ENCODE measurements around the gene ENKD1.
A peak's percentile ranks its signal among the peaks of the same experiment; 100 is the strongest.

The ENKD1 gene

DNA sequence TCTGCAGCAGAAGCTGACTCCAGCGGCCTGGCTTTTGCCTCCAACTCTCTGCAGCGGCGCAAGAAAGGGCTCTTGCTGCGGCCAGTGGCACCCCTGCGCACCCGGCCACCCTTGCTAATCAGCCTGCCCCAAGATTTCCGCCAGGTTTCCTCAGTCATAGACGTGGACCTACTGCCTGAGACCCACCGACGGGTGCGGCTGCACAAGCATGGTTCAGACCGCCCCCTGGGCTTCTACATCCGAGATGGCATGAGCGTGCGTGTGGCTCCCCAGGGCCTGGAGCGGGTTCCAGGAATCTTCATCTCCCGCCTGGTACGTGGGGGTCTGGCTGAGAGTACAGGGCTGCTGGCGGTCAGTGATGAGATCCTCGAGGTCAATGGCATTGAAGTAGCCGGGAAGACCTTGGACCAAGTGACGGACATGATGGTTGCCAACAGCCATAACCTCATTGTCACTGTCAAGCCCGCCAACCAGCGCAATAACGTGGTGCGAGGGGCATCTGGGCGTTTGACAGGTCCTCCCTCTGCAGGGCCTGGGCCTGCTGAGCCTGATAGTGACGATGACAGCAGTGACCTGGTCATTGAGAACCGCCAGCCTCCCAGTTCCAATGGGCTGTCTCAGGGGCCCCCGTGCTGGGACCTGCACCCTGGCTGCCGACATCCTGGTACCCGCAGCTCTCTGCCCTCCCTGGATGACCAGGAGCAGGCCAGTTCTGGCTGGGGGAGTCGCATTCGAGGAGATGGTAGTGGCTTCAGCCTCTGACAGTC is 4.5 kb downstream of the ENKD1 start:
- no peak for DNase-seq

DNA sequence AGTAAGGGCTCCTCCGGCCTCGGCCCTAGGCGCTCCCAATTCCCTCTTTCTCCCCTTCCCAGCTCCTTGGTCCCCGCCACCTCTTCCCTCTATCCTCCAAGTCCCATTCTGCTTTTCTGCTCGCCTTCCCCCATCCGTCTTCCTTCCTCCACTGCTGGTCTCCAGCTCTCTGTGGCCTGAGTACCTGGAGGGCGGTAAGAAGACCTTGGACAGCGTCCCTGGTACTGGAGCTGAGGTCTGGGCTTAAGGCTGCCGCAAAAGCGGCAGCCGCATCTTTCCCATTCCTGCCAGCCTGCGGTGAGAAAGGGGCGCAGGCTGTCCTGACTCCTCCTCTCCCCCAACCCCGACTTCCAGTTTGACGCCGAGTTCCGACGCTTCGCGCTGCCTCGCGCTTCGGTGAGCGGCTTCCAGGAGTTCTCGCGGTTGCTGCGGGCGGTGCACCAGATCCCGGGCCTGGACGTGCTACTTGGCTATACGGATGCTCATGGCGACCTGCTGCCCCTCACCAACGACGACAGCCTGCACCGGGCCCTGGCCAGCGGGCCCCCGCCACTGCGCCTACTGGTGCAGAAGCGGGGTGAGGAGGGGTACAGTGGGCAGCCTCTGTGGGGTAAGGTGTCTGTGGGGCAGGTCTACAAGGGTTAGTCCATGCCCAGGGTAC is 5.3 kb downstream of the ENKD1 start:
- peak; percentile 59 for DNase-seq

DNA sequence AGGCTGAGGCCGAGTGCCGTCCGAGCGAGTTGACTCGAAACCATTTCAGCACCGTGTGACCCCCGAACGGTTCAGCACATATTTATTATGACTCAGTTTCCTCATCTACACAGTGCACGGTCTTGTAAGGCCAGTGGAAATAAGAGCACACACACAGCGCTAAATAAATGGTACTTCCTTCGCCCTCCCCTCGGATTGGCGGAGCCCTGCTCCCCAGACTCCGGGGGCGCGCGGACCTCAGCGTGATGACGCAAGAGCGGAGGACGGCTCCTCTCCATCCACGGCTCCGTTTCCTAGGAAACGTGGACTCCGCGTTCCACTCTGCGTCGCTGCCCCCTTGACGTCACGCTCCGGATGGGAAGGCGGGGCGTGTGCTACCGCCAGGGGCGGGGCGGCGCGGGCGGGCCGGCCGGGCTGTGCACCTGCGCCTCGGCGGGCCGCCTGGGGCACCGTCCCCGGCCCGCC is 6.0 kb downstream of the ENKD1 start, which contains the start of gene PARD6A:
TSS of gene PARD6A (plus strand) at position 397 of the 465 bp plus-strand sequence. CDS start 79 bp downstream, outside the sequence.
- peak; percentile 99 for DNase-seq

GRCh38 chr16:67659675-67660563 is 6.6 kb downstream of the ENKD1 start, which contains the start of gene ACD:
Gene ACD (minus strand): TSS chr16:67660260. CDS start chr16:67660220, 40 bp downstream.
- DNase-seq: peak; percentile 93

DNA sequence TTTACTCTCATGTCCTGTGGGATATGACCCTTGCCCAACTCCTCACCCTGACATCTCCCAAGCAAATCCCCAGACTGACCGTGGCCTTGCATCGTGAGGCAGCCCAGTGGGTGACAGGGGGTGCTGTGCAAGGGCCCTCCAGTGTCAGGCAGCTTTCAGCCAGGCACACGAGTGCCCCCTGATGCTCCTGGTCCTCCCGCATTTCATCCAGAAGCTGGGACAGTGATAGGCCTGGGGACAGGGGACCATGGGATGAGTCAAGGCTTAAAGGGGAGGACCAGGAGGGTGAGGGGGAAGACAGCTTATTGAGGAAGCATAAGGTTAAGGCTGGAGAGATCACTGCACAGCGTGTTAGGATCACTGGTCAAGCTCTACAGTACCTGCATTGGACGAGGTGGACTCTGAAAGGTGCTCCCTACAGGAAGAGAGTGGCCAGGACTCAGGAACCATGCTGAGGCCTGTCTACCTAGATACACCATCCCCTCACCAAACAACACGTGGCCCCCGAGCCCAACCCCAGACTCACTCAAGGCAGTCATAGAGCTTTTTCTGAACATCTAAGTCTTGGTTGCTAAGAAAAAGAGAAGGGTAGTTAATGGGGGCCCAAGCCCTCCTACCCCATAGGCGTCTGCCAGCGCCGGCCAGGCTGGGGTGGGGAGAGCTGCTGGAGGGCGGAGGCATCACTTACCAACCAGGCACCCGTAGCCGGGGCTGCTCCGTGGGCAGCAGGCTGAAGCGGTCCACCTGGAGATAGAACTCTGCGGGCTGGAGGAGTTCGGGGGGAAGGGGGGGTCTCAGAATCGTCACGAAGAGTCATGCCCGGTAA is 7.5 kb downstream of the ENKD1 start:
- DNase-seq: peak; percentile 42

DNA sequence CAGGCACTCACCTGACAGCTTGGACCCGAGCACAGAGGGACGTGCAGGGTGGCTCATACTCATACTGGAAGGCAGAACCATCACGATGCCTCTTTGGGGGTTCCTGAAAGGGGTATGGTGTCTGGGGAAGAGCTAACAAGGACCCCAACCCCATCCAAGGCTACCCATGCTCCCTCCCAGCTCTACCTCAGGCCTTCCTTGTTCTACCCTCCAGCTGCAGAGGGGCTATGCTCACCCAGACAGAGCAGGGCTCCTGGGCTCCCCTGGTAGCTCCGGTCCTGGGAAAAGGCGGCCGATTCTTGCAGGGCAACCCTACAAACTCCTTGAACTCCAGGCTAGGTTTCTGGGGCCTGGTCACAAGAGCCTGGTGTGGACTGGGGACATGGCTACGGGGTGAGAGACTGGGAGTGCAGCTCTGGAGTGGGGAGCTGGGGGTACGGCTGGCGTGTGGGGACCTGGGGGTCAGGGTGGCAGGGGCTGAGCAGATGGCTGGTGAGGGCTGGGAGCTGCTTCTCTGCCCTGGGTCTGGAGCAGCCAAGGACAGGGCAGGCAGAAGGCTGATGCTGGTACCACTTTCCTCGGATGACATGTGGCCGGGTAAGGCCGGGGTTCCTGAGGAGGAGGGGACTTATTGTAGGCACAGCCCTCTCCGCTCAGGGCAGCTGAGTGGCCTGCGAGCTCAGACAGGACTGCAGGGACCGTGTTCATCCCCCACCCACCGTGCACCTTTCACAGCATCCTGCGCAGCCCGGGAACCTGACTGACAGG is 8.6 kb downstream of the ENKD1 start:
- no peak for DNase-seq

- no peak for DNase-seq
Observed at GRCh38 chr16:67657017-67657608, 9.4 kb downstream of the ENKD1 start.

- no peak for DNase-seq
Observed at GRCh38 chr16:67656344-67657016, 10.1 kb downstream of the ENKD1 start.

DNA sequence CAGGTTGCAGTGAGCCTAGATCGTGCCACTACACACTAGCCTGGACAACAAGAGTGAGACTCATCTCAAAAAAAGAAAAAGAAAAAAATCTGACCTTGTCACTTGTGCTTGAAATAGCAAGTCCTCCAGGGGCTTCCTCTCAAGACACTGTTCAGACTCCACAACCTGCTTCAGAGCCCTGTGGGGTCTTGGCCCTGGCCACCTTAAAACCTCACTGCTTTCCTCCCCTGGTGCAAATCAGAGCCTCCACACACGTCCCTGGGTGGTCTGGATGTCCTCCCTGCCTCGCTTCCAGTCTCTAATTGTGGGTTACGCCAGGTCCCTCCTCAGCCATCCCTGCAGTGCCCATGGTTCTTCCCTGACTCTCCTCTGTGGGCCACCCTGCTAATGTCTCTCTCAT is 11.2 kb downstream of the ENKD1 start:
- no peak for DNase-seq

DNA sequence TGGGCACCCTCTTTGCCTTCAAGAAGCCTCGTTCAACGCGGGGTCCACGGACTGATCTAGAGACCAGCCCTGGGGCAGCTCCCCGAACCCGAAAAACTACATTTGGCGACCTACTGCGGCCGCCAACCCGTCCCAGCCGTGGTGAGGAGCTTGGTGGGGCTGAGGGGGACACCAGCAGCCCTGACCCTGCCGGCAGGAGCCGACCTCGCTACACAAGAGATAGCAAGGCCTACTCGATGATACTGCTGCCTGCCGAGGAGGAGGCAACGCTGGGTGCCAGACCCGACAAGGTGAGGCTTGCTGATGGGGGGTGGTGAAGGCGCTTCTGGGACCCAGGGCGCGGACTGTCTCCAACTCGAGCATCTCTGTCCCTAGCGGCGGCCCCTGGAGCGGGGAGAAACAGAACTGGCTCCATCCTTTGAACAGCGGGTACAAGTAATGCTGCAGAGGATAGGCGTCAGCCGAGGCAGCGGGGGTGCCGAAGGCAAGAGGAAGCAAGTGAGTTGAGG is 12.1 kb downstream of the ENKD1 start:
- no peak for DNase-seq

DNA sequence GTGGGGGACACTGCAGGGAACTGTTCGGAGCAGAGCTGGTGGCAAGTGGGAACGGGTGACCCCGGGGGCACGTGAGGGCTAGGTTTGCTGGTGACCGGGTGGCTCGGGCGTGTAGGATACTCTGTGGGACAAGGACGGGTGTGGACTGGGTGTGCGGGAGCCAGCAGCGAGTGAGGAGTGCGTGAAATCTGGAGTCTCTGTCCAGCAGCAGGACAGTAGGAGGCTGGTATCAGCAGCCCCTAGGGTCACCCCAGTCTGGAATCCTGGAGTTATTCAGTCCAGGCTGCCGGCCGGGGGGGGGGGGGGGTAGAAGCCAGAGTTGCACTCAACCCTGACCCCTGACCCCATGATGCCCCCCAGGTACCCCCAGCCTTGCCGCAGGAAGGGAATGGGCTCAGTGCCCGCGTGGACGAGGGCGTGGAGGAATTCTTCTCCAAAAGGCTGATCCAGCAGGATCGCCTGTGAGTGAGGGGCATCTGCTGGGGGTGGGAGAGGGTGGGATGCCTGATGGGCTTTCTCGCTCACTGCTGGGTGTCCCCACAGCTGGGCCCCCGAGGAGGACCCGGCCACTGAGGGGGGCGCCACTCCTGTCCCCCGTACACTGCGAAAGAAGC is 12.7 kb downstream of the ENKD1 start:
- DNase-seq: no peak

- no peak for DNase-seq
Observed at GRCh38 chr16:67653128-67653788, 13.3 kb downstream of the ENKD1 start.

GRCh38 chr16:67652578-67653127 is 13.9 kb downstream of the ENKD1 start:
- no peak for DNase-seq

DNA sequence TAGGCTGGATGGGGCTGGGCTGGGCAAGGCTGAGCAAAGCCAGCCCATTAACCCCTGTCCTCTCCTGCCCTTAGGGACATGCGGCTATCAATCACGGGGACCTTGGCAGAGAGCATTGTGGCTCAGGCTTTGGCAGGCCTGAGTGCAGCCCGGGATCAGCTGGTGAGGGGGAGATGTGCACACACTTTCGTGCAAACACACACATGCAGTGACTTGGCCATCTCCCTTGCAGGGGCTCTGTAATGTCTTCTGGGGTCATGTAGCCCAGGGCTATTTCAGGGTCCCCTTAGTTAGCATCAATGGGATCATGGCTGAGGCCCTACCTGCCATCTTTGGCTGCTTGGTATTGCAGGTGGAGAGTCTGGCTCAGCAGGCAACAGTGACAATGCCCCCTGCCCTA is 14.7 kb downstream of the ENKD1 start:
- DNase-seq: no peak

DNA sequence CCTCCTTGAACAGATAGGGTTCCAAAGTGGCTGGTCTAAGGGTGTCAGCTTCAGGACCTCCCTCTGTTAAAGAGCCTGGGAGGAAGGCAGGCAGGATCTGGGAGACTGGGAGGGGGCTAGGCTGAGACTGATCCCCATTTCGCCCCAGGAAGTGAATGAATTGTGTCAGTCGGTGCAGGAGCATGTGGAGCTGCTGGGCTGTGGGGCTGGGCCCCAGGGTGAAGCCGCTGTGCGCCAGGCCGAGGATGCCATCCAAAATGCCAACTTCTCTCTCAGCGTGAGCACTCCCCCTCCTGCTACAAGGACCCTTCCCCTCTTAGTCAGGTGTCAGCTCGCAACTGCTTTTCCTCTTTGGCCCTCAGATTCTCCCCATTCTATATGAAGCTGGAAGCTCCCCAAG is 15.5 kb downstream of the ENKD1 start:
- DNase-seq: no peak

DNA sequence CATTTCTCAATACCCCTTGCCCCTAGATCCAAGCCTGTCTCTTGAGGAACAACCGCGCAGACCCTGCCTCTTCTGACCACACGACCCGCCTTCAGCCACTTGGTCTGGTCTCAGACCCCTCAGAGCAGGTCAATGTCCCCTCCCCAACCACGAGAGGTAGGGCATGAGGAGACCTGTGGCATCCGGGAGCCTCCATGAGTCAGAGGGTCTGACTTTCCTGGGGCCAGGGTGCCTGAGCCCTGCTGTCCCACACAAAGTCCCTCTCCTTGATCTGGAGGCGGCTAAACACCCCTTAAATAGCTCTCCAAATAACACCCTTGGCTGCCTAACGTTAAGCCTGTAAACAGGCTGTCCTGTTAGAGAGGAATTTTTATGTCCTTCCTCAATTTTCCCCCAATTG is 16.5 kb downstream of the ENKD1 start:
- no peak for DNase-seq

- DNase-seq: no peak
Observed at GRCh38 chr16:67649494-67649931, 17.0 kb downstream of the ENKD1 start.

DNA sequence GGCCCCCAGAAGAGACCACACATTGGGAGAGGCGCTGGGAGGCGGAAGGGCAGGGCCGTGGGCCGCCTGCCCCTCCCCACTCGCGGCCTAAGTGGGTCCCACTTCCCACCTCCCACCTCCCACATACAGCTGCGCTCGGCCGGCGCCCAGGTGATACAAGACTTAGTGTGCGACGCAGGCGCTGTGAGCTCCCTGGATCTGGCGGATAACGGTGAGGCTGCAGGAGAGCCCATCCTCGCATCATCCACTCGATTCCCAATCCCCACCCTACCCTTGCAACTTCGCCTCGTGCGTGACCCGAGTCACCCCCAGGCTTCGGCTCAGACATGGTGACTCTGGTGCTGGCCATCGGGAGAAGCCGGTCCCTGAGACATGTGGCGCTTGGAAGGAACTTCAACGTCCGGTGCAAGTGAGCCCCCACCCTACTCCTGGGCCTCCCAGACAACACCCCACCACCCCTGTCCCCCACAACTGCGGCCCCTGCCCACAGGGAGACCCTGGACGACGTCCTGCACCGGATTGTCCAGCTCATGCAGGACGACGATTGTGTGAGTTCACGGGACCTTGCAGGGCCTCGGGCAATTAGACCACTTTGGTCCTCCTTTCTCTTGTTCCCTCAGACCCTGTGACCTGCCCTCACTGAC is 17.7 kb downstream of the ENKD1 start:
- no peak for DNase-seq
